ENCODE results near the gene REG1B.

DNA sequence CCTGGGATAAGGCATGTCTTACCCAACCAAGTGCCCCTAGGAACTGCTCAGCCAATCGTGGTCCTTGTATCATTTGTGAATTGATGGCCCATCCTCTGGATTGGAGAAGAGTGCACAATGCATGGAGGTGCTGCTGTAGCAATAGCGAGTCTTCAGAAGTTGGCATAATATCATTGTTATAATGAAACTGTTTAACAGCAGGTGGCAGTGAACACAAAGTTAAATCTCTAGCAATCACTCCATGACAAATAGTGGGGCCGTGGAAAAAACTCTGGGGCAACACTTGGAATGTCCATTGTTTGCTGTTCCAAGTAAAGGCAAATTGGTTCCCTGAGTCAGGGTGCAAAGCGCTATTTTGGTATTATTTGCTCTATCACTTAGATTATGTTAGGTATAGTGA lies 43.9 kb upstream of the REG1B start:
- TF ChIP-seq, protein P1, sequence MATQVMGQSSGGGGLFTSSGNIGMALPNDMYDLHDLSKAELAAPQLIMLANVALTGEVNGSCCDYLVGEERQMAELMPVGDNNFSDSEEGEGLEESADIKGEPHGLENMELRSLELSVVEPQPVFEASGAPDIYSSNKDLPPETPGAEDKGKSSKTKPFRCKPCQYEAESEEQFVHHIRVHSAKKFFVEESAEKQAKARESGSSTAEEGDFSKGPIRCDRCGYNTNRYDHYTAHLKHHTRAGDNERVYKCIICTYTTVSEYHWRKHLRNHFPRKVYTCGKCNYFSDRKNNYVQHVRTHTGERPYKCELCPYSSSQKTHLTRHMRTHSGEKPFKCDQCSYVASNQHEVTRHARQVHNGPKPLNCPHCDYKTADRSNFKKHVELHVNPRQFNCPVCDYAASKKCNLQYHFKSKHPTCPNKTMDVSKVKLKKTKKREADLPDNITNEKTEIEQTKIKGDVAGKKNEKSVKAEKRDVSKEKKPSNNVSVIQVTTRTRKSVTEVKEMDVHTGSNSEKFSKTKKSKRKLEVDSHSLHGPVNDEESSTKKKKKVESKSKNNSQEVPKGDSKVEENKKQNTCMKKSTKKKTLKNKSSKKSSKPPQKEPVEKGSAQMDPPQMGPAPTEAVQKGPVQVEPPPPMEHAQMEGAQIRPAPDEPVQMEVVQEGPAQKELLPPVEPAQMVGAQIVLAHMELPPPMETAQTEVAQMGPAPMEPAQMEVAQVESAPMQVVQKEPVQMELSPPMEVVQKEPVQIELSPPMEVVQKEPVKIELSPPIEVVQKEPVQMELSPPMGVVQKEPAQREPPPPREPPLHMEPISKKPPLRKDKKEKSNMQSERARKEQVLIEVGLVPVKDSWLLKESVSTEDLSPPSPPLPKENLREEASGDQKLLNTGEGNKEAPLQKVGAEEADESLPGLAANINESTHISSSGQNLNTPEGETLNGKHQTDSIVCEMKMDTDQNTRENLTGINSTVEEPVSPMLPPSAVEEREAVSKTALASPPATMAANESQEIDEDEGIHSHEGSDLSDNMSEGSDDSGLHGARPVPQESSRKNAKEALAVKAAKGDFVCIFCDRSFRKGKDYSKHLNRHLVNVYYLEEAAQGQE (IDR thresholded peaks at IDR 0.05; ENCODE audit: insufficient read depth in 1 of 2, low read depth in 2 of 2, low read length in 2 of 2), result no peak
- no peak for TF ChIP-seq TAF1 (IDR thresholded peaks at IDR 0.05; ENCODE audit: borderline replicate concordance, insufficient read depth, low read length)
- no peak for TF ChIP-seq POLR2AphosphoS5 (IDR thresholded peaks at IDR 0.05; ENCODE audit: low read depth, low read length)

Data from PFSK-1 (cell line).